T-helper 22 cell (primary cell): ENCODE data around the gene CCDC7.
A peak's percentile ranks its signal among the peaks of the same experiment; 100 is the strongest.
"Not testable (repeated sequence)": the region's sequence is repeated elsewhere in the genome, so short reads cannot be mapped to it uniquely, and the experiment has no call there.

Experiments used
- DNase-seq: peaks from one replicate; pipeline ENCODE4 v3.0.0-alpha.2; 2020; ENCODE audit warnings: low read depth

CCDC7 gene

GRCh38 chr10:32445740-32446535 lies at the start of gene CCDC7:
CCDC7 (plus strand) TSS chr10:32446140; CDS start chr10:32451643, 5,503 bp downstream.
- peak; percentile 74 for DNase-seq

- DNase-seq: not testable (repeated sequence)
Measured at GRCh38 chr10:32397163-32397562, 48.8 kb upstream of the CCDC7 start.

DNA sequence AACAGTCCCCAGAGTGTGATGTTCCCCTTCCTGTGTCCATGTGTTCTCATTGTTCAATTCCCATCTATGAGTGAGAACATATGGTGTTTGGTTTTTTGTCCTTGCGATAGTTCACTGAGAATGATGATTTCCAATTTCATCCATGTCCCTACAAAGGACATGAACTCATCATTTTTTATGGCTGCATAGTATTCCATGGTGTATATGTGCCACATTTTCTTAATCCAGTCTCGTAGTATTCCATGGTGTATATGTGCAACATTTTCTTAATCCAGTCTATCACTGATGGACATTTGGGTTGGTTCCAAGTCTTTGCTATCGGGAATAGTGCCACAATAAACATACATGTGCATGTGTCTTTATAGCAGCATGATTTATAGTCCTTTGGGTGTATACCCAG lies 46.2 kb upstream of the CCDC7 start:
- DNase-seq: not testable (repeated sequence)

- no peak for DNase-seq
Measured at GRCh38 chr10:32400961-32401360, 45.0 kb upstream of the CCDC7 start.

GRCh38 chr10:32402499-32402898 lies 43.4 kb upstream of the CCDC7 start:
- no peak for DNase-seq

GRCh38 chr10:32403091-32403490 lies 42.8 kb upstream of the CCDC7 start:
- no peak for DNase-seq

DNA sequence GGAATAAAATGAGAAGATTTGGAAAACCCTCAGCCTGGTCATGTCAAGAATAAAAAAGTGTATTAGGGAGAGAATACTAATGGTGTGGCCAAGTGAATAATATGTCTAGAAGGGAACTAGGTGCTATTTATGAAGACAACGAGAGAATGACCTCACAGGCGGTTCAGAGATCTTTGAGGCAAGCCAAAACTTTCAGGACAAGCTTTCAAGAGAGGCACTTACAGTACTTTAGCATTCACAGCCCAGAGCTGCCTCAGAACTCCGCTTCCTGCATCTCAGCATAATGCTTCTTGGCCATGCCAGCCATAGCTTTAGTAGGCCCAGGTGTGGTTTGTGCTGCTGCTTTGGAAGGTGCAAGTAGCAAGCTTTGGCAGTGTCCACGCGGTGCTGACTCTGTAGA lies 37.2 kb upstream of the CCDC7 start:
- DNase-seq: no peak

DNA sequence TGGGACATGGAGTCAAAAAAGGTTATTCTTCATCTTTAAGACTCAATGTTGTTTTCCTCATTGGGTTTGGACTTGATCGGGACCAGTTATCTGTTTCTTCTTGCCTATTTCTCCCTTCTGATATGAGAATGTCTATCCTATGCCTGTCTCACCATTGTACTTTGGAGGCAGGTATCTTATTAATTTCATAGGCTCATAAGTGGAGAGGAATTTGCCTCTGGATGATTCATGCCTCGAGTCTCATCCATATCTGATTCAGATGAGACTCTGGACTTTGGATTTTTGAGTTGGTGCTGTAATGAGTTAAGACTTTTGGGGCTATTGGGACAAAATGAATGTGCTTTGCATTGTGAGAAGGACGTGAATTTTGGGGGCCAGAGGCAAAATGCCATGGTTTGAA lies 36.2 kb upstream of the CCDC7 start:
- DNase-seq: no peak

DNA sequence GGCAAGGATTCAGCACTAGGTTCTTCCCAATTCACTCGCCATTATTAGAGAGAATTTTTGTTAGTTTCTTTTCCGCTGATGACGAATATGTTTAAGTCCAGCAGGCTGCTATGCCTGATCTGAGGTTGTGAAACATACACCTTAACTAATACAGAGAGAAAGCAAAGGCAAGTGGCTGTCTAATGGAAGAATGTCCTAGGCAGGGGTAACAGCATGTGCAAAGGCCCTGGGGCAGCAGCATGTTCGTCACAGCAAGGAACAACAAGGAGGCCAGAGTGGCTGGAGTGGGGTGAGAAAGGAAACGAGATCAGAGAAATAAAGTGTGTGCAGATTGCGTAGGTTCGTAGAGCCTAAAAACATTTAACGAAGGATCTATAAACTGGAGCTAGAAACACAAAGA lies 35.4 kb upstream of the CCDC7 start:
- no peak for DNase-seq

GRCh38 chr10:32411797-32412498 lies 34.0 kb upstream of the CCDC7 start:
- no peak for DNase-seq

DNA sequence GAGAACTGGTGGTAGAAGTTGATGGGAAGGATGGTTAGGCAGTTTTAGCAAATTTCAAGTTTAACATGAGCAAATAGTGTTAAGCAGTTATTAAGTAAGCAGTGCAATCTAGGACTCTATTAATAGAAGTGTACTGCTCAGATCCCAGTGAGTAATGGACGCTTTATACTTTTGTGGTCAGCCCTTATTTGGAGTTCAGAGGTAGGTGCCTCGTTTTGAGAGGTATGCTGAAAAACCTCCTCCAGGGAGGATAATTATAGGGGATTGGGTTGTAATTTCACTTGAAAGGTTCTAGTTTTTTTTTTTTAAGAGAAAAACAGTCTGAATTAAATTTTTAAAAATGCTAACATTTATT lies 33.5 kb upstream of the CCDC7 start:
- DNase-seq: no peak

DNA sequence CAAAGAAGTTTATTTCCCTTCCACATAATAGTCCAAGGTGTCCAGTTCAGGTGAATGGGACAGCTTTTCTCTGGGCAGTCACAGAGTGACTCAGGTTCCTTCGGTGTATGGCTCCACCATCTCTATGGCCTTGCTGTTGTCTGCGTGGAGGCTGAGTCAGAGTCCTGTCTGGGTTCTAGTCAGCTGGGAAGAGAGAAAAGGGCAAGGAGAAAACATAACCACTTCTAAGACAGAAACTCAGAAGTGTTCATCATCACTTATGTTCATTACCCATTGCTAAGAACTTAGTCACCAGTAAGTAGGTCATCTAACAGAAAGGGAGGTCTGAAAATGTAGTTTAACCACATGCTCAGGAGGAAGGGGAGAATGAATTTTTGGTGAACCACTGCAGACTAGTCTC lies 32.4 kb upstream of the CCDC7 start:
- peak; percentile 10 for DNase-seq

DNA sequence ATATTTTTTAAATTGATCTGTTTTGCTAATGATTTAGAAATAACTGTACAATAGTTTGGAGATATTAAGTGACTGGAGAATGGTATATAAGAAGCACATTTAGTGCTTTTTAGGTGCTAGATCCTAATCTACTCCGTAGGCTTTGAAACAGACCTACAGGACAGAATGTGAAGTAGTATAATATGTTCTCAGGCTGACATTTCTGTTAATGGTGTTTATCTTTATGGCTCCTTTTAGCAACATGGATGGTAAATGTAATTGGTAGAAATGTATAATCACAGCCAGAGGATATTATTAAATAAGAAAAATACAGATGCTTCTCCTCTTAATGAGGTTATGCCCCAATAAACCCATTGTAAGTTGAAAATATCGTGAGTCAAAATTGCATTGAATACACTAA lies 30.6 kb upstream of the CCDC7 start:
- DNase-seq: no peak

- DNase-seq: no peak
Measured at GRCh38 chr10:32417911-32418547, 27.9 kb upstream of the CCDC7 start.

GRCh38 chr10:32418572-32418971 lies 27.4 kb upstream of the CCDC7 start:
- DNase-seq: no peak

- no peak for DNase-seq
Measured at GRCh38 chr10:32419615-32420014, 26.3 kb upstream of the CCDC7 start.

- DNase-seq: no peak
Measured at GRCh38 chr10:32426186-32426585, 19.8 kb upstream of the CCDC7 start.

- DNase-seq: no peak
Measured at GRCh38 chr10:32433542-32433941, 12.4 kb upstream of the CCDC7 start.

GRCh38 chr10:32436215-32436614 lies 9.7 kb upstream of the CCDC7 start:
- no peak for DNase-seq

DNA sequence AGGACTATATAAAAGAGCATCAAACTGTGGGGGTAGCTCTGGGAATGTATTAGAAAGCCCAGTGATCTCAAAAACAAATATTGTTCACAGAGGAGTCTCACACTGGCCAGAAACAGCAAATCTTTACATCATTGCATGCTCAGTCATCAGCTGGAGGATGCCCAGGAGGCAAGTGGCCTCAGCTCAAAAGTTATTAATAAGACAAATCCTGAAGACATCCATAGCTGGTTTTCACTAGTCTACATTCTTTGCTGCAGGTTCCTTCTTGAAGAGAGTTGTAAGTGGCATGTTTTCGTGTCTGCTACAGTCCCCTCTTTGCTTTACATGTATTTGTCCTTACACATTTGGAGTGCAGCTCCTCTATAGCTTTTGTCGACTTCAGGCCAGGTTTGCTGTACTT lies 8.6 kb upstream of the CCDC7 start:
- DNase-seq: no peak

GRCh38 chr10:32445036-32445435 lies 904 bp upstream of the CCDC7 start:
- no peak for DNase-seq

GRCh38 chr10:32446536-32447406 lies 831 bp downstream of the CCDC7 start:
- DNase-seq: no peak
